COR-L47 (cell line): Measurements from ENCODE around the gene C12orf56.
A peak's percentile ranks its signal among the peaks of the same experiment; 100 is the strongest.
"Not testable (repeated sequence)": the region's sequence is repeated elsewhere in the genome, so short reads cannot be mapped to it uniquely, and the experiment has no call there.

Experiments used
- DNase-seq: peaks from one replicate; lab custom pipeline; 2025; lab: John Stamatoyannopoulos, UW

Gene C12orf56

DNA sequence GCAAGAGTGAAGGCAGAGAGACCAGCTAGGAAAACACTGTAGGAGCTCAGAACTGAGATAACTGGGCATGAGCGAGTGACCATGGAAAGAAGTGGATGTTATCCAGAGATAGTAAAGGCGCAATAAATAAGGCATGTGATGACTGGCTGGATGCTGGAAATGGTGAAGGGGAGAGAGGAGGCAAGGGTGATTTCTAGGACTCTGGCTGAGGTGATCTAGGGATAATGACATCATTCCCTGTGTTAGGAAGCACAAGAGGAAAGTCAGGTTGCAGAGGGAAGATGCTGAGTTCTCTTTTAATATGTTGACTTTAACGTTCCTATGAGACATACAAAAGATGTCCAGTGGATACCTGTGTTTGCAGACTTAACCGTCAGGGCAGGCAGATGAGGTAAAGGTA lies 78.7 kb downstream of the C12orf56 start:
- no peak for DNase-seq

- no peak for DNase-seq
Observed at GRCh38 chr12:64304571-64304970, 86.0 kb downstream of the C12orf56 start.

DNA sequence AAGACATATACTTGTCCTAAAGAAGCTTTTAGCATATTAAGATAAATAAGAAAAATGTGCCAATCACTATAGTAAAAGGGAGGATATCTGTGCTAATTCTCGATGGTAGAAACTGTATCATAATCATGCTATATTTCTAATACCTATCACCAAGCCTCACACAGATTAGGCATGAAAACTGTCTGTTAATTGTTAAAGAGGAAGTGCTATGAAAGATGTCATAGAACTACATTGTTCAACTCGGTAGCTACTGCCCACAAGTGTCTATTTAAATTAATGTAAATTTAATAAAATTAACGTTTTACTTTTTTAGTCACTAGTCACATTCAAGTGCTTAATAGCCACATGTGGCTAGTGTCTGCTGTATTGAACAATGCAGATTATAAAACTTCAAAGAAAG lies 90.9 kb downstream of the C12orf56 start:
- DNase-seq = no peak

GRCh38 chr12:64296301-64296700 lies 94.3 kb downstream of the C12orf56 start:
- no peak for DNase-seq

GRCh38 chr12:64293654-64294364 lies 96.7 kb downstream of the C12orf56 start:
- DNase-seq = no peak

DNA sequence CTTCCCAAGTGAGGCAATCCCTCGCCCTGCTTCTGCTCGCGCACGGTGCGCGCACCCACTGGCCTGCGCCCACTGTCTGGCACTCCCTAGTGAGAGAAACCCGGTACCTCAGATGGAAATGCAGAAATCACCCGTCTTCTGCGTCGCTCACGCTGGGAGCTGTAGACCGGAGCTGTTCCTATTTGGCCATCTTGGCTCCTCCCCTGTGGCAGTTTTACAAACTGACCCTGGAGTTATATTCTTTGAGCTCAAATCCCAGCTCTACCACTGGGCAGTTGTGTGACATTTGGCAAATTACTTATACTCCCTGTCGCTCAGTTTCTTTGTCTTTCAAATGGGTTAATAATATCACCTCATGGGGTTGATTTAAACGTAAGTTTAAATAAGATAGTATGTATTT lies 97.4 kb downstream of the C12orf56 start:
- DNase-seq = not testable (repeated sequence)

DNA sequence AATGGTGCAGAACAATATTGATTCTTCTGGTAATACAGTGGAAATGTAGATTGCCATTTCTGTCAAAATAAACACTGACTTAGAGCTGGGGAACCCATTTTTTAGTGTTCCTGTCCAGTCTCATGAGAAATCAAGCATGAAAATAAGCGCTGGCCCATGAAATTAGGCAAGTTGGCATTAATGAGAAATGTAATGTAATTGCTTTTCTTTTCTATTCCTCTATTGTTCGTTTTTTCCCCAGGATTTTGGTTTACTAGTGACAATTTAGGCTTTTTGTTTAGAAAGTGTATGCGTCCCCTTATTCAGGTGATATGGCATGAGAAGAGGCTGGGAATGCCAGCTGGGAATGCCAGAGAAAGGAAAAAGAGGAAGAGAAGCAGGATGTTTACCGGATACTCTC lies 104.0 kb downstream of the C12orf56 start:
- no peak for DNase-seq

GRCh38 chr12:64284256-64284655 lies 106.3 kb downstream of the C12orf56 start:
- DNase-seq = no peak

- DNase-seq = no peak
Observed at GRCh38 chr12:64278421-64278820, 112.1 kb downstream of the C12orf56 start.

DNA sequence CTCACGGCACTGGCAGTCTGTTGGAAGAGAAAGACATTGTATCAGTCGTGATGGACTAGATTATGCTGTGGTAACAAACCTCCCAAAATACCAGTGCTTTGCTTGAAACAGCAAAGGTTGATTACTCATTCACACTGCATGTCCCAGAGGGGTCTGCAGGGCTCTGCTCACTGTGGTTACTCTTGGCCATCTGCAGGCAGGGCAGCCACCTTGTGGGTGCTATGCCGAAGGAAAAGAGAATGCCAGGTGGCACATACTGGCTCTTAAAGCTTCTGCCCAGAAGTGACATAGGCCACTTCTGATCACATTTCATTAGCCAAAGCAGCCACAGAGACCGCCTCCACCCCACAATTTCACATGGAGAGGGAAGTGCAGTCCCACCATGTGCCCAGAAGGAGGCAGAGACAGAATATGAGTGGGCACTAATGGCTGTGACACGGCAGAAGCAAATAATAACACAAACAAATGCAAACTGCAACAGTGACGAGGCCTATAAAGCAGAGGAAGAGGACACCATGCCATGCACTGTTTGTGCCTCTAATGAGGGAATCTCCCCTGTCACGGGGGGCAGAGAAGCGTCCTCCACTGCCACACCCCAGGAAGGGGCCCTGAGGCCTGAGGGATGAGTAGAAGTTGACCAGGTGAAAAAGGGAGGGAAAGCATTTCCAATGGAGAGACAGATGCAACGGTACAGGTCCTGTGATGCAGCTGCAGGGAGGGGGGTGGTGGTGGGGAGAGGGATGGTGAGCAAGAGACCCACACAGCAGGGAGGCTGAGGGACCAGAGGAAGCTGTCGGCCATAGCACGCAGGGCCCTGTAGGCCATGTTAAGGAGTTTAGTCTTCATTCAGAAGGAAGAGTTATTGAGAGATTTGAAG lies 116.8 kb downstream of the C12orf56 start:
- DNase-seq = no peak

DNA sequence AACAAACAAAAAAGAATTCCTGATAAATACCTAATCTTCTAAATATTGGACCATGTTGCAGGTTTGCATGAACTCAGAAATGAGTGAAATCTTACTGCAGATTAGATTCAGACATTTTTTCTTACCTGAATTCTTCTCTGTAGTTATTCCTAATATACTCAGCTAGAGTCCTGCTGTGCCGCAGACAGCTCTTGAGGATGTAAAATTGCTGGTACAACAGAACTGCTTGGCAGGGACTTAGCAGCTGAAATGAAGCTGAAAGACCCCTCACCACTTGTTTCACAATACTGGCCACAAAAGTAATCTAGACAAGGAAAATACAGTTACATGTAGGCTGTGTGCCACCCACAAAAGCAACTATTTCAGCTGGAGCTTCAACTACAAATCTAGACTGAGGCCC lies 120.1 kb downstream of the C12orf56 start:
- DNase-seq = no peak

DNA sequence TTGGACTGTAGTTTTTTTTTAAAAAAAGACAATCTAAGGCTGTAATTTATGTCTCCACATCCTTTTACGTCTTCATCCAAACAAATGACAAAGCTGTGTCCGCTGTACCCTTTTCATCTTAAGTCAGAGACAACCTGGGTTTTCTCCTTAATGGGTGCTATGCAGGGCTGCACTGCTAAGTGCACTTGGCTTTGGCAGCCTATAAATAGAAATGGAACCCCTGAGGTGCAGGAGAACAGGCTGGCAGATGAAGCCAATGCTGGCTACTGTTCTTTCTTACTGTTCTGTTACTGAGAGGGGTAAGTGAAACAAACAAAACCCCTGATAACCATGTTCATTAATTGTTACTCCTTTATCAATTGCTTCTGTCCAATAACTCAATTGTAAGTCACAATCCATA lies 121.4 kb downstream of the C12orf56 start:
- no peak for DNase-seq

DNA sequence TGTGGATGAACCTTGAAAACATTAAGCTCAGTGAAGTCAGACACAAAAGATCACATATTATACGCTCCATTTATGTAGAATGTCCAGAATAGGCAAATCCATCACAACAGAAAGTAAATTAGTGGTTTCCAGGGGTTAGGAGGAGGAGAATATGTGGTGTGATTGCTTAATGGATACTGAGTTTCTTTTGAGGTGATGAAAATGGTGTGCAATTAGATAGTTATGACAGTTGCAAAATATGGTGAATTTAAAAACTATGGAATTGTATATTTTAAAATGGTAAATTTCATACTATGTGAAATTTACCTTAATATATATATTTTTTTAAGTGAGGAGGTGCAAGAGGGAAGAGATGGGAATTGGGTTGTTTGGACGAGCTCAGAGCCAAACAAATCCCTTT lies 122.1 kb downstream of the C12orf56 start:
- DNase-seq = no peak

DNA sequence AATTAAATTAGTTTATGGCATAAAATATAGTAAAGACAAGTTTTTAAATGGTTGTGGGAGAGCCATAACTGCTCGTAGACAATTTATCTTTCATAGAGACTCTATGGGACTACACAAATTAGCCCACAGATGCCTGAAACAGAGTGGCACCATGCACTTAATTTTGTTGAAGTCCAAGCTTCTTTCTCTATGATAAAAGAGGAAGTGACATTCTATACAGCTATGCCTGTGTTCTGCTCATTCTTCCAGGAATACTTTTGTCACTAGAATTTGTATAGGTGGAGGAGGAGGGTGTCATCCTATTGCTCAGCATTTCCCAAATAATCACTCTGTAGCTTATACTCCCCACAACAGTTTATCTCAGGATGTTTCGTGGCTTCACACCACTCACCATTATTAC lies 124.7 kb downstream of the C12orf56 start:
- DNase-seq = no peak

DNA sequence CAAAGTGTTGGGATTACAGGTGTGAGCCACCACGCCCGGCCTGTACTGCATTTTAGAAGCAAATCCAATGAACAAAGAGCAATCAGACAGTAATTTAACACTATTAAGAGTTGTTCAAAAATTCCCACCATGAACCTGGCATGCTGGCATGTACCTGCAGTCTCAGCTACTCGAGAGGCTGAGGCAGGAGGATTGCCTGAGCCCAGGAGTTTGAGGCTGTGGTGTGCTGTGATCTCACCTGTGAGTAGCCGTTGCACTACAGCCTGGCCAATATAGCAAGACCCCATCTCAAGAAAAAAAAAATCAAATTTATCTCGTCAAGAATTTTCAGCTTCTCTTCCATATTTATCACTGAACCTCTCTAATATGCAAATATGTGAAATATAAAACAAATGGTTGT lies 128.7 kb downstream of the C12orf56 start:
- DNase-seq = no peak

GRCh38 chr12:64258576-64258975 lies 132.0 kb downstream of the C12orf56 start:
- DNase-seq = no peak

- peak; percentile 61 for DNase-seq
Observed at GRCh38 chr12:64256166-64256800, 134.3 kb downstream of the C12orf56 start.

DNA sequence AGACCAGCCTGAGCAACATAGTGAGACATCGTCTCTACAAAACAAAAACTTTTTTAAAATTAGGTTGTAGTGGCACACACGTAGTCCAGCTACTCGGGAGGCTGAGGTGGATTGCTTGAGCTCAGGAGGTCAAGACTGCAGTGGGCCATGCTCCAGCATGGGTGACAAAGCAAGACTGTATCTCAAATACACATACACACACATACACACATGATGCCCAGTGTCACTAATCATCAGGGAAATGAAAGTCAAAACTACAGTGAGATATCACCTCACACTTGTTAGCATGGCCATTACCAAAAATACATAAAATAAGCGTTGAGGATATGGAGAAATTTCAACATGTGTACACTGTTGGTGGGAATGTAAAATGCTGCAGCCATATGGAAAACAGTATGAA lies 135.3 kb downstream of the C12orf56 start:
- DNase-seq = no peak

DNA sequence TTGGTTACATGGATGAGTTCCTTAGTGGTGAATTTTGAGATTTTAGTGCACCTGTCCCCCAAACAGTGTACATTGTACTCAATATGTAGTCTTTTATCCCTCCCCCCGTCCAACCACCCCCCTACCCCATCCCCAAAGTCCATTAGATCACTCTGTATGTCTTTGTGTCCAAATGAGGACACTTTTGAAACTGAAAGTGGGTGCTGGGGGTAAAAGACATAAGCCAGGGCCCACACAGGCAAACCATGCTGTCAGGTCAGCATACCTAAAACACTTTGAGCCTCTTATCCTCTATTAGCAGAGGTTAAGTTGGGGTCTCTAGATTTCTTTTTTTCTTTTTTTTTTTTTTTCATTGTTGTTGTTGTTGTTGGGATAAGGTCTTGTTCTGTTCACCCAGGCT lies 137.2 kb downstream of the C12orf56 start:
- DNase-seq = no peak

DNA sequence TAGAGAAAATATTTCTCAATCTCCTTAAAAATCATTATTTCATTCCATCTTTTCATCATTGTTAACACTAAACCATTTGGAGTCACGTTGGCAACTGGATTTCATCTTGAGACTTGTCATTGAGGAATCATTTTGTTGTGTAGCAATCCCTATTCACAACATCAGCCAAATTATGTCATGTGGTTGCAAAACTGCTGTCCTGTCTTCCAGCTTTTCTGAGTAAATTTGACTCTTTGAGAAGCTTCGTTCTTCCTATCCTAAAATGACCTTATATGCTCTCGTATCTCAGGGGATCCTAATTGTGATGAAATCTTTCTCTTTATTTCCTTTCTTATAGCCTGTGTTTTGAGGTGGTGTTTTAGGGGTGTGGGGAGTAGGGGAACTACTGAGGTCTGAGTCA lies 137.9 kb downstream of the C12orf56 start:
- no peak for DNase-seq

DNA sequence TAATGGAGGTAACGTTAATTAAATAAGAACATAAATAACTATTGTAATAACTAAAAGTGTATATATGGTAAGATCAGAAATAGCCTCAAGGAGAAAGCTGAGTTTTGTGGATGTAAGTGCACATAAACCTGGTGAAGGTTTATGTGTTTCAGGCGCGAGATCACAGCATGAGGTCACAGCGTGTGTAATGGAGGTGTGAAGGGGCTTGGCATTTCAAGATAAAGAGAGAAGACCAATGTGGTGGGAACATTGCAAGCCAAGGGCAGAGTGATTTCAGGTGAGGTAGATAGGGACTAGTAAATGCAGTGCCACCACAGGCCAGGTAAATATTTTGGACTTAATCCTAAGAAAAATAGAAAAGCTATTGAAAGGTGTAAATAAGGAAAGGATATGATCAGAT lies 146.7 kb downstream of the C12orf56 start:
- DNase-seq = no peak

- DNase-seq = no peak
Observed at GRCh38 chr12:64240781-64241180, 149.8 kb downstream of the C12orf56 start.

- no peak for DNase-seq
Observed at GRCh38 chr12:64237382-64237781, 153.2 kb downstream of the C12orf56 start.
